Measurements from ENCODE around the gene DLX6.
A peak's percentile ranks its signal among the peaks of the same experiment; 100 is the strongest.

DLX6 gene

DNA sequence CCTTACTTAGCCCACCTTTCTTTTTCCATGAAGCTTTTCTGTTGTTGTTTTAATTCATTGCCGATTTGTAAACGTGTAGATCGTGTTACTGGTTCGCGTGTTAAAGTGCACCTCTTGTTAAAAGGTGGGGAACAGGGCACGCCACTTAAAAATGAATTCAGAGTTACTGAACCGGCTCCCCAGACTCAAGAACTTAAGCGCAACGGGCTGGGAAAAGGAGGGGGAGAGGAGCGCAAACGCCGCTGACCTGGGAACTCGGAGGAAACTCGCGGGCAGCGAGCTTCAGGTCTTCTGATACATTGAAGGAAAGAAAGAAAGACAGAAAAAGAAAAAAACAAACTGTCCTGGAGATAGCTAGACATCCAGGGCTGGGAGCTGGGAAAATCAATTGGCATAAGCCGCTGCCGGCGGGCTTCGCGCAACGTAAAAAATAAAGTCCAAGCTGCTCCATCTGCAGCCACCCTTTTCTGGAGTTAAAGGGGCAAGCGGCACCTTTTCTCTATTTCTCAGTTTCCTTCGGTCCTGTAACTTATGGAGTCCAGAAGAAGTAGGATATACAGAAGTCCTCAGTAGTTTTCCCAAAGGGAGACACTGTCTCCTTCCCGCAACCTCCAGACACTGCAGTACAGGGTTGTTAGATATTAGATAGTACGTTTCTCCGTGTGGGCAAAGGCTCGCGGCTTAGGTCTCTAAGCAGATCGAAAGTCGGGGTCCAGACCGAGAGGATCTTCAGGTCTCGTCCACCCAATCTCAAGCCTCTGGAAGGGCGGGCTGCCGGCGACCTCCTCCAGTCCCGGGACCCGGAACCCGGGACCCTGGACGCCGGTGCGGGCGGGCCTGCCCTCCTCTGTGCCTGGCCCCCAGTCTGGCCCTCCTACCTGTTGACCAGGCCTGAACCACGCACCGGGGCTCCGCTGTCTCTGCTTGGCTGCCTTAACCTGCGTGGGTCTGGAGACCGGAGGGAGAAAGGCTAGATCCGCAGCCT lies 1.8 kb upstream of the DLX6 start:
- no peak for DNase-seq (ENCODE audit: low spot score in 2 of 2)
- H3K4me3 Mint-ChIP-seq, result no peak overlapping the region
- ATAC-seq, result no peak
- peaks cover 10% of the 10 kb centered on the region for H3K4me1 Mint-ChIP-seq
- H3K36me3 Mint-ChIP-seq, result no peaks in the 10 kb centered on the region
- H3K9me3 Mint-ChIP-seq, result no peaks in the 10 kb centered on the region
- no peak overlapping the region for H3K27ac Mint-ChIP-seq

- Mint-ChIP-seq H3K4me3 (peak overlapping the region; percentile 67), H3K4me1 (peaks cover 10% of the 10 kb centered on the region), H3K36me3 (no peaks in the 10 kb centered on the region), H3K27ac (no peak overlapping the region), H3K9me3 (no peaks in the 10 kb centered on the region)
- no peak for ATAC-seq
- DNase-seq (ENCODE audit: low spot score in 2 of 2), result no peak
These were observed 838 bp upstream of the DLX6 start for GRCh38 chr7:97004247-97005182.

DNA sequence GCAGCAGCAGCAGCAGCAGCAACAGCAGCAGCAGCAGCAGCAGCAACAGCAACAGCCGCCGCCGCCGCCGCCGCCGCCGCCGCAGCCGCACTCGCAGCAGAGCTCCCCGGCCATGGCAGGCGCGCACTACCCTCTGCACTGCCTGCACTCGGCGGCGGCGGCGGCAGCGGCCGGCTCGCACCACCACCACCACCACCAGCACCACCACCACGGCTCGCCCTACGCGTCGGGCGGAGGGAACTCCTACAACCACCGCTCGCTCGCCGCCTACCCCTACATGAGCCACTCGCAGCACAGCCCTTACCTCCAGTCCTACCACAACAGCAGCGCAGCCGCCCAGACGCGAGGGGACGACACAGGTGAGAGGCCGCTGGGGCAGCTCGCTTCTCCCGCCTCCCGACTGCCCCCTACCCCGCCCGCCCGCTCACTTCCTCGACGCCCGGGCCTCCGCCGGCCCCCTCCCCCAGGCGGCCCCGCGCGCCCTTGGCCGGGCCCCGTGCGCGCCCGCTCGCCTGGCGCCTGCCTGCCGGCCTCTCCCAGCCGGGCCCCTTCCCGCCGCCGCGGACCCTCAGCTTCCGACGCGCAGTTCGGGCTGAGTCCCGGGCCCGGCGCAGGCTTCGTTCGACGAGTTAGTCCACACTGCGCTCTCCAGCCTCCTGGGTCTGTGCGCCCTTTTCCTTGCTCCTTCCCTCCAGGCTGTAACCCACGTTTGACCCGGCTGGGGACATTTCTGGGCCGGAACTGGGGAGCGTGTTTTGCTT lies 882 bp downstream of the DLX6 start:
- no peak for DNase-seq (ENCODE audit: low spot score in 2 of 2)
- H3K4me1 Mint-ChIP-seq, result peaks cover 10% of the 10 kb centered on the region
- ATAC-seq, result peak; percentile 71
- H3K9me3 Mint-ChIP-seq, result no peaks in the 10 kb centered on the region
- H3K36me3 Mint-ChIP-seq, result no peaks in the 10 kb centered on the region
- H3K27ac Mint-ChIP-seq, result no peak overlapping the region
- peak overlapping the region; percentile 67 for H3K4me3 Mint-ChIP-seq

- no peaks in the 10 kb centered on the region for H3K36me3 Mint-ChIP-seq
- DNase-seq (ENCODE audit: low spot score in 2 of 2), result no peak
- ATAC-seq, result peak; percentile 6
- H3K27ac Mint-ChIP-seq, result no peak overlapping the region
- H3K4me3 Mint-ChIP-seq, result peak overlapping the region; percentile 67
- peaks cover 10% of the 10 kb centered on the region for H3K4me1 Mint-ChIP-seq
- H3K9me3 Mint-ChIP-seq, result peaks cover 2% of the 10 kb centered on the region
These were observed 1.6 kb downstream of the DLX6 start for GRCh38 chr7:97006816-97007582.

DNA sequence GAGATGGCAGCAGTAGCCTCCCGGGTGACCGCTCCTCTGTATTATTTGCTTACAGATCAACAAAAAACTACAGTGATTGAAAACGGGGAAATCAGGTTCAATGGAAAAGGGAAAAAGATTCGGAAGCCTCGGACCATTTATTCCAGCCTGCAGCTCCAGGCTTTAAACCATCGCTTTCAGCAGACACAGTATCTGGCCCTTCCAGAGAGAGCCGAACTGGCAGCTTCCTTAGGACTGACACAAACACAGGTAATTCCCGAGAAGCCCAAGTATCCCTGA lies 2.2 kb downstream of the DLX6 start:
- no peaks in the 10 kb centered on the region for H3K36me3 Mint-ChIP-seq

DNA sequence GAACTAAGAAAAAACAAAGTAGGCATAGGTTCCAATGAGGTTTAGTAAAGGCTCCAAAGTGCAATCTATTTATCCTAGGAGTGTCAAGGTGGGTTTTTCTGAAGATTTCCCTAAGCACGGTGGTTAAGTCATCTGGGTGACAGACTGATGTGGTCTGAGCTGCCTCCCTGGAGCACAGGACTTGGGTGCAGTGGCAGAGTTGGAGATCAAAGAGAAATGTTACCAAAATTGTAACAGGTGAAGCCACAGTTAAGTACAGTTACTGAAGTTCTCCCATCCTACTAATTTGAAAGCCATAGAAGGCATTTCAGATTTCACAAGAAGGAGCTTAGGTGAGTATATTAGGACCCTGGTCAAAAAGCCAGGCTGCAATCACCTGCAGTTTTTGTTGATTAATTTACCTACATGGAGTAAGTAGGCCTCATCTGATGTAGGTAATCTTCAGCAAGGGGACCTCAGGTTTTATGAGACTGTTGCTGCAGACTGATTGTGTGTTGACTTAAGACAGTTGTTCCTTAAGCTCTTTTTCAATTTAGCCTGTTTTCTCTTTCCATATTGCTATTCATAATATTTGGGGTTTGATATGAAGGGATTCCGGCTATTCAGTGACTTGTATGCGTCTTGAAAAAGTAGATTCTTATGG lies 3.0 kb downstream of the DLX6 start:
- peaks cover 2% of the 10 kb centered on the region for H3K9me3 Mint-ChIP-seq
- ATAC-seq (no peak), DNase-seq (ENCODE audit: low spot score in 2 of 2) (no peak)
- H3K4me3 Mint-ChIP-seq, result no peak overlapping the region
- H3K27ac Mint-ChIP-seq, result no peak overlapping the region
- peaks cover 10% of the 10 kb centered on the region for H3K4me1 Mint-ChIP-seq
- no peaks in the 10 kb centered on the region for H3K36me3 Mint-ChIP-seq

More for the DNA sequence above, 2.2 kb downstream of the DLX6 start:
- ATAC-seq (no peak), DNase-seq (ENCODE audit: low spot score in 2 of 2) (no peak)
- H3K9me3 Mint-ChIP-seq, result peaks cover 2% of the 10 kb centered on the region
- no peak overlapping the region for H3K27ac Mint-ChIP-seq
- H3K4me1 Mint-ChIP-seq, result peaks cover 10% of the 10 kb centered on the region
- H3K4me3 Mint-ChIP-seq, result no peak overlapping the region

GRCh38 chr7:97009753-97010732 lies 4.7 kb downstream of the DLX6 start:
- Mint-ChIP-seq H3K4me3 (no peak overlapping the region), H3K27ac (no peak overlapping the region), H3K4me1 (peaks cover 10% of the 10 kb centered on the region), H3K36me3 (no peaks in the 10 kb centered on the region), H3K9me3 (peaks cover 2% of the 10 kb centered on the region)
- DNase-seq (ENCODE audit: low spot score in 2 of 2) (no peak), ATAC-seq (no peak)

- no peak overlapping the region for H3K27ac Mint-ChIP-seq
- DNase-seq (ENCODE audit: low spot score in 2 of 2) (no peak), ATAC-seq (no peak)
- no peak overlapping the region for H3K4me3 Mint-ChIP-seq
- no peaks in the 10 kb centered on the region for H3K36me3 Mint-ChIP-seq
- peaks cover 2% of the 10 kb centered on the region for H3K9me3 Mint-ChIP-seq
- peaks cover 10% of the 10 kb centered on the region for H3K4me1 Mint-ChIP-seq
These were observed 5.8 kb downstream of the DLX6 start for GRCh38 chr7:97011104-97011503.

DNA sequence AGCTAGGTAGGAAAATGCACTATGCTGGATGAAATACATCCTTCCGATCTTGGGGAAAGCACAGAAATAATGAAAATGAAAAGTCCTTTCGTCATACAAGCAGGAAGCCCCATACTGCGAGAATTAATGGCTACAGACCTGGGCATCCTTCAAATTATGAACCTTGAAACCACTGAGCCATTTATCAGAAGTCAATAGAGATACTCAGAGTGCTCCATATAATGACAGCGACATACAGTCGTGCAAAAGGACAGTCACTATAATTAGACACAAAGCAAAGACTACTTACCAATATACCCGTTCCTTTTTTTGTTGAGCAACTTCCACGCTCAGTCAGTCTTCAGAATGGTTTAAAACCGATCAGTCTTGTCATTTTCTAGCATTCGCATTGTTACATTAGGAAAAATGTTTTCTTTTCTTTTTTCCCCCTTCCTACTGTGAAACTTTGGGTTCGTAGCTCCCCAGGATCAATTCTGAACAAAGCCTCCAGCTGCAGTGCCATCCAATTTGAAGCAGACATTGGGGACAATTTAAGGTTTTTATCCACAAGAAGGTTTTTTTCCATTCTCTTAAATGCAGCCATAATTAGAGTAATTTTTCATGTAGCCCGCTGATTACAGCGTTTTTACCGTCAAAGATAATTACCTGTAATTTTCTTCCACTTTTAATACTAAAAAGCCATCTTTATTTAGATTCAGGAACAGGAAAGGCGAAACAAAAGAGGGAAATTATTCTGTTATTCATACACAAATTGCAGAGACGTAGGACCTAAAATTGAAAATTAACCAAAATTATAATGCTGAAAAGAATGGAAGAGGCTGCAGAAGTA lies 6.4 kb downstream of the DLX6 start:
- DNase-seq (ENCODE audit: low spot score in 2 of 2) (no peak), ATAC-seq (no peak)
- Mint-ChIP-seq H3K27ac (no peak overlapping the region), H3K9me3 (peaks cover 2% of the 10 kb centered on the region), H3K4me3 (no peak overlapping the region), H3K4me1 (peaks cover 6% of the 10 kb centered on the region), H3K36me3 (no peaks in the 10 kb centered on the region)

GRCh38 chr7:97012365-97013133 lies 7.2 kb downstream of the DLX6 start:
- Mint-ChIP-seq H3K36me3 (no peaks in the 10 kb centered on the region), H3K9me3 (peaks cover 2% of the 10 kb centered on the region), H3K27ac (no peak overlapping the region), H3K4me3 (no peak overlapping the region), H3K4me1 (peaks cover 3% of the 10 kb centered on the region)
- DNase-seq (ENCODE audit: low spot score in 2 of 2) (peak in 1 of 2 donors; percentile 30), ATAC-seq (no peak)

DNA sequence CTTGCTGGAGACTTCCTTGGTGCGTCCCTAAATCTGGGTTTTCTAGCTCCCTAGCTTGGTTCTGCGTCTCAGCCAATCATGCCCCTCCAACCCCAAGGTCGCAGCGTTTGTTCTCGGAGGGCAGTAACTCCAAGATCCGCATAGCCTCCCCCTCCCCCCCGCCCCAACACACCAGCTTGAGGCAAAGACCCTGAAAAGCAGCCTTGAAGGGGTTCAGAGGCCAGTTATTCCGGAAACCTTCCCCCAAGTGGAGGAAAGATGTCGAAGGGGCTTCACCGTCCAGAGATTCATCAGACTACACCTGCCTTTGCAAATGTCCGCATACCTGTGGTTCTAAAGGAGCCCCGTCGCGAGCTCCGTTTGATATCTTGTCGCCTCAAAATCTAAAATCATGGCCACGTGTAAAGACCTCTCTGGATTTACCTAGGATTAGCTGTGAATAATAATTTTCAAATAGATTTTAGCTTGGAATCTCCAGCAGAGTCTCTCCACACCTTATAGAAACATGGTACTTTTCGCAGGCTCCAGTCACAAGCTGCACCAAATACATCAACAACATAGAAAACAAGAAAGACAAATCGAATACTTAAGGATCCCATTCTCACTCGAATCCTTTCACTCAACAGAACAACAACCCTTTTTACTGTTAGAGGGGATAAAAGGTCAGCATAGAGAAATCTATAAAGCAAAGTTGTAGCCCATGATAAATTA lies 7.9 kb downstream of the DLX6 start:
- peaks cover 2% of the 10 kb centered on the region for H3K9me3 Mint-ChIP-seq
- peak in 1 of 2 donors; percentile 18 for DNase-seq (ENCODE audit: low spot score in 2 of 2)
- ATAC-seq, result no peak
- H3K36me3 Mint-ChIP-seq, result no peaks in the 10 kb centered on the region
- H3K4me3 Mint-ChIP-seq, result no peak overlapping the region
- no peak overlapping the region for H3K27ac Mint-ChIP-seq
- H3K4me1 Mint-ChIP-seq, result peaks cover 6% of the 10 kb centered on the region

- H3K27ac Mint-ChIP-seq, result no peak overlapping the region
- no peak overlapping the region for H3K4me3 Mint-ChIP-seq
- H3K36me3 Mint-ChIP-seq, result no peaks in the 10 kb centered on the region
- H3K4me1 Mint-ChIP-seq, result peaks cover 6% of the 10 kb centered on the region
- ATAC-seq (no peak), DNase-seq (ENCODE audit: low spot score in 2 of 2) (no peak)
- H3K9me3 Mint-ChIP-seq, result peaks cover 2% of the 10 kb centered on the region
These were observed 8.4 kb downstream of the DLX6 start for GRCh38 chr7:97013845-97014134.
